Activated T-cell treated with anti-CD3 and anti-CD28 coated beads, Interleukin-2, amount 50 U/mL, for 1 hour (primary cell): ENCODE data around the gene UNC13C.
"Not testable (repeated sequence)": the region's sequence is repeated elsewhere in the genome, so short reads cannot be mapped to it uniquely, and the experiment has no call there.

Experiments
- DNase-seq: peaks from one replicate; pipeline ENCODE4 v3.0.0-alpha.2; 2020

The UNC13C gene

GRCh38 chr15:53978253-53978906, at the start of gene UNC13C:
UNC13C (plus strand) TSS chr15:53978441; CDS start chr15:54012904, 34,463 bp downstream.
- DNase-seq, result no peak

GRCh38 chr15:53936137-53936536, 42.1 kb upstream of the UNC13C start:
- no peak for DNase-seq

- not testable (repeated sequence) for DNase-seq
Measured at GRCh38 chr15:53937632-53938031, 40.6 kb upstream of the UNC13C start.

- DNase-seq, result no peak
Measured at GRCh38 chr15:53950572-53950971, 27.7 kb upstream of the UNC13C start.

- no peak for DNase-seq
Measured at GRCh38 chr15:53955396-53955795, 22.8 kb upstream of the UNC13C start.

GRCh38 chr15:53962646-53963561, 15.3 kb upstream of the UNC13C start:
- no peak for DNase-seq

GRCh38 chr15:53963801-53964200, 14.4 kb upstream of the UNC13C start:
- no peak for DNase-seq

GRCh38 chr15:53974121-53974520, 4.1 kb upstream of the UNC13C start:
- no peak for DNase-seq

GRCh38 chr15:53974813-53975212, 3.4 kb upstream of the UNC13C start:
- DNase-seq, result no peak

GRCh38 chr15:53976844-53977392, 1.3 kb upstream of the UNC13C start:
- no peak for DNase-seq

GRCh38 chr15:53979051-53979788, 979 bp downstream of the UNC13C start:
- DNase-seq, result no peak

GRCh38 chr15:53980021-53980420, 1.8 kb downstream of the UNC13C start:
- DNase-seq, result no peak

GRCh38 chr15:53982071-53982680, 3.9 kb downstream of the UNC13C start:
- DNase-seq, result no peak

- no peak for DNase-seq
Measured at GRCh38 chr15:53982876-53983275, 4.6 kb downstream of the UNC13C start.

GRCh38 chr15:53984221-53984620, 6.0 kb downstream of the UNC13C start:
- no peak for DNase-seq

GRCh38 chr15:53985562-53985961, 7.3 kb downstream of the UNC13C start:
- no peak for DNase-seq

GRCh38 chr15:53987480-53987879, 9.2 kb downstream of the UNC13C start:
- no peak for DNase-seq

- no peak for DNase-seq
Measured at GRCh38 chr15:54007256-54007655, 29.0 kb downstream of the UNC13C start.

- DNase-seq, result no peak
Measured at GRCh38 chr15:54011656-54012055, 33.4 kb downstream of the UNC13C start.

- DNase-seq, result no peak
Measured at GRCh38 chr15:54014067-54014655, 35.9 kb downstream of the UNC13C start.

- no peak for DNase-seq
Measured at GRCh38 chr15:54017251-54017650, 39.0 kb downstream of the UNC13C start.

- DNase-seq, result no peak
Measured at GRCh38 chr15:54017959-54018358, 39.7 kb downstream of the UNC13C start.
